H9 (cell line): ENCODE results near the gene PPP2R2B. TPM values are rescaled to one million over a fixed set of nuclear protein-coding genes. Genes with fewer than 3 reads are reported as not detected.

ENCODE experiments used
- DNase-seq: peaks from one replicate; pipeline ENCODE4 v3.0.0-alpha.2; 2017
- H2AFZ ChIP-seq: one replicate; pipeline ENCODE4 v1.6.1; 2013; ENCODE audit warnings: mild to moderate bottlenecking, low read length, control low read depth, moderate library complexity
- H2AK5ac ChIP-seq: 2 replicates; pipeline ENCODE4 v1.6.1; 2013; ENCODE audit warnings: low read length, control low read depth, mixed read lengths; ENCODE audit not compliant: insufficient read length
- H2BK120ac ChIP-seq: one replicate; pipeline ENCODE4 v1.6.1; 2013; ENCODE audit warnings: low read depth, mild to moderate bottlenecking, low read length, control low read depth, inconsistent platforms; ENCODE audit not compliant: poor library complexity, severe bottlenecking
- H2BK12ac ChIP-seq: 2 replicates; pipeline ENCODE4 v1.6.1; 2013; ENCODE audit warnings: low read length, control low read depth, mixed read lengths, low read depth; ENCODE audit not compliant: insufficient read length
- H2BK15ac ChIP-seq: 2 replicates; pipeline ENCODE4 v1.6.1; 2013; ENCODE audit warnings: low read depth, low read length, control low read depth
- H2BK20ac ChIP-seq: one replicate; pipeline ENCODE4 v1.6.1; 2013; ENCODE audit warnings: low read depth, mild to moderate bottlenecking, low read length, control low read depth, inconsistent platforms; ENCODE audit not compliant: poor library complexity, severe bottlenecking
- H2BK5ac ChIP-seq: 2 replicates; pipeline ENCODE4 v1.6.1; 2013; ENCODE audit warnings: low read length, control low read depth, mixed read lengths; ENCODE audit not compliant: insufficient read length
- H3K14ac ChIP-seq: 2 replicates; pipeline ENCODE4 v1.6.1; 2013; ENCODE audit warnings: low read length, control low read depth; ENCODE audit not compliant: insufficient read depth
- H3K18ac ChIP-seq: 2 replicates; pipeline ENCODE4 v1.6.1; 2013; ENCODE audit warnings: low read depth, mild to moderate bottlenecking, mixed read lengths, low read length, control low read depth; ENCODE audit not compliant: insufficient read length
- H3K23ac ChIP-seq: 2 replicates; pipeline ENCODE4 v1.6.1; 2013; ENCODE audit warnings: low read length, control low read depth, mixed read lengths, low read depth; ENCODE audit not compliant: insufficient read length
- H3K23me2 ChIP-seq: 2 replicates; pipeline ENCODE4 v1.6.1; 2013; ENCODE audit warnings: low read depth, mild to moderate bottlenecking, mixed read lengths, low read length, control low read depth; ENCODE audit not compliant: insufficient read length, poor library complexity, severe bottlenecking
- H3K27ac ChIP-seq: 2 replicates; pipeline ENCODE4 v1.5.1; 2013; ENCODE audit warnings: low read length, control low read depth, mixed read lengths, low read depth; ENCODE audit not compliant: insufficient read length
- H3K27me3 ChIP-seq: 2 replicates; pipeline ENCODE4 v1.6.1; 2013; ENCODE audit warnings: low read length, control low read depth, inconsistent platforms; ENCODE audit not compliant: insufficient read depth
- H3K4ac ChIP-seq: 2 replicates; pipeline ENCODE4 v1.6.1; 2013; ENCODE audit warnings: low read depth, mild to moderate bottlenecking, control low read depth, inconsistent platforms, low read length, moderate library complexity
- H3K4me1 ChIP-seq: 2 replicates; pipeline ENCODE4 v1.6.1; 2013; ENCODE audit warnings: low read length, control low read depth, inconsistent platforms; ENCODE audit not compliant: insufficient read depth
- H3K4me2 ChIP-seq: 2 replicates; pipeline ENCODE4 v1.6.1; 2013; ENCODE audit warnings: low read length, control low read depth, mixed read lengths; ENCODE audit not compliant: insufficient read length, insufficient read depth
- H3K56ac ChIP-seq: 2 replicates; pipeline ENCODE4 v1.6.1; 2013; ENCODE audit warnings: low read depth, mild to moderate bottlenecking, mixed read lengths, low read length, control low read depth; ENCODE audit not compliant: insufficient read length
- H3K79me1 ChIP-seq: 2 replicates; pipeline ENCODE4 v1.6.1; 2013; ENCODE audit warnings: low read depth, mild to moderate bottlenecking, moderate library complexity, low read length, control low read depth, inconsistent platforms; ENCODE audit not compliant: insufficient read depth, poor library complexity, severe bottlenecking
- H3K79me2 ChIP-seq: 2 replicates; pipeline ENCODE4 v1.6.1; 2013; ENCODE audit warnings: low read length, control low read depth, inconsistent platforms; ENCODE audit not compliant: insufficient read depth
- H3K9ac ChIP-seq: 2 replicates; pipeline ENCODE4 v1.6.1; 2013; ENCODE audit warnings: low read length, control low read depth, mixed read lengths; ENCODE audit not compliant: insufficient read length; ENCODE audit errors: extremely low read depth
- H3K9me3 ChIP-seq: one replicate; pipeline ENCODE4 v1.6.1; 2013; ENCODE audit warnings: low read depth, low read length, inconsistent platforms; ENCODE audit not compliant: control insufficient read depth
- H3T11ph ChIP-seq: one replicate; pipeline ENCODE4 v1.6.1; 2013; ENCODE audit warnings: mild to moderate bottlenecking, low read length, control low read depth, inconsistent platforms
- H4K20me1 ChIP-seq: one replicate; pipeline ENCODE4 v1.6.1; 2013; ENCODE audit not compliant: control insufficient read depth, insufficient read length, insufficient read depth
- H4K5ac ChIP-seq: 2 replicates; pipeline ENCODE4 v1.6.1; 2013; ENCODE audit warnings: low read depth, mild to moderate bottlenecking, mixed read lengths, low read length, control low read depth; ENCODE audit not compliant: insufficient read length
- H4K8ac ChIP-seq: replicated peaks from 2 replicates; pipeline ENCODE4 v1.6.1; 2013; ENCODE audit warnings: low read length, control low read depth, mixed read lengths, low read depth; ENCODE audit not compliant: insufficient read length
- H4K91ac ChIP-seq: 2 replicates; pipeline ENCODE4 v1.6.1; 2013; ENCODE audit warnings: low read depth, mild to moderate bottlenecking, moderate library complexity, mixed read lengths, low read length, control low read depth; ENCODE audit not compliant: insufficient read length
- H3K27ac Mint-ChIP-seq, 3 experiments: 2 replicates in 2 of 3; 3 replicates in 1 of 3; pipeline ENCODE4 v1.8.0; 2020 to 2021; ENCODE audit warnings: mixed read lengths in 3 of 3, mild to moderate bottlenecking in 1 of 3, moderate library complexity in 1 of 3
- H3K27me3 Mint-ChIP-seq: 2 replicates; pipeline ENCODE4 v1.8.0; 2021; ENCODE audit warnings: low read depth, mild to moderate bottlenecking, moderate library complexity, mixed read lengths
- H3K36me3 Mint-ChIP-seq, 3 experiments: 2 replicates in 2 of 3; 3 replicates in 1 of 3; pipeline ENCODE4 v1.8.0; 2020 to 2021; ENCODE audit warnings: low read depth in 3 of 3, mixed read lengths in 3 of 3; ENCODE audit not compliant: insufficient read depth in 1 of 3
- H3K4me1 Mint-ChIP-seq, 2 experiments: 2 replicates each; pipeline ENCODE4 v1.8.0; 2020; ENCODE audit warnings: mixed read lengths in 2 of 2
- H3K4me3 Mint-ChIP-seq, 2 experiments: 2 replicates in 1 of 2; 3 replicates in 1 of 2; pipeline ENCODE4 v1.8.0; 2020 to 2021; ENCODE audit warnings: mild to moderate bottlenecking in 2 of 2, mixed read lengths in 2 of 2, moderate library complexity in 1 of 2
- H3K9me3 Mint-ChIP-seq, 2 experiments: 2 replicates in 1 of 2; 3 replicates in 1 of 2; pipeline ENCODE4 v1.8.0; 2020; ENCODE audit warnings: mild to moderate bottlenecking in 2 of 2, mixed read lengths in 2 of 2, moderate library complexity in 1 of 2
- WGBS: extraction: QIAGEN DNeasy Blood & Tissue Kit; methylation state at CpG from one replicate; pipeline ENCODE4 v1.1.7; 2013; ENCODE audit warnings: missing lambda C conversion rate, low lambda C conversion rate, mixed read lengths; ENCODE audit not compliant: insufficient read length; ENCODE audit errors: extremely low coverage; 5-methylcytosine and 5-hydroxymethylcytosine counted together
- total RNA-seq: library from RNA; stranded (reverse); gene quantifications from 2 replicates; pipeline ENCODE4 v1.2.1, GENCODE V29; 2021
- TF ChIP-seq, protein P1 (sequence below): fragments of 200-600 bp; sonication (generic); conservative IDR thresholded peaks from 3 replicates; pipeline ENCODE4 v1.8.0; 2021; ENCODE audit warnings: antibody characterized with exemption, mild to moderate bottlenecking

PPP2R2B gene
- total RNA-seq, 1 experiment from 2014 or later, result 14.3 TPM

- Histone ChIP-seq H4K20me1 (no peaks in the 10 kb centered on the region), H3K18ac (no peak overlapping the region), H2BK15ac (no peak overlapping the region), H3K79me1 (no peaks in the 10 kb centered on the region), H3K9me3 (no peaks in the 10 kb centered on the region), H3K27ac (no peak overlapping the region), H4K91ac (no peak overlapping the region), H2BK5ac (no peak overlapping the region), H3K23ac (no peak overlapping the region), H3K27me3 (no peaks in the 10 kb centered on the region), H3K14ac (no peak overlapping the region), H3K4me1 (no peaks in the 10 kb centered on the region), H3T11ph (no peak overlapping the region), H2BK20ac (no peak overlapping the region), H3K4ac (no peak overlapping the region), H2AK5ac (no peak overlapping the region), H2BK120ac (no peak overlapping the region), H3K9ac (no peak overlapping the region), H3K56ac (no peak overlapping the region), H2BK12ac (no peak overlapping the region), H4K8ac (no peak overlapping the region), H3K23me2 (no peaks in the 10 kb centered on the region), H3K4me2 (no peak overlapping the region), H3K79me2 (no peaks in the 10 kb centered on the region), H2AFZ (no peak overlapping the region), H4K5ac (no peak overlapping the region)
- H3K4me1 Mint-ChIP-seq, result no peaks in the 10 kb centered on the region
- no peaks in the 10 kb centered on the region for H3K36me3 Mint-ChIP-seq
- WGBS, result no CpG with 5 or more reads among the region's 1 CpG
- no peak overlapping the region for H3K4me3 Mint-ChIP-seq
- no peaks in the 10 kb centered on the region for H3K9me3 Mint-ChIP-seq
- TF ChIP-seq, protein P1, sequence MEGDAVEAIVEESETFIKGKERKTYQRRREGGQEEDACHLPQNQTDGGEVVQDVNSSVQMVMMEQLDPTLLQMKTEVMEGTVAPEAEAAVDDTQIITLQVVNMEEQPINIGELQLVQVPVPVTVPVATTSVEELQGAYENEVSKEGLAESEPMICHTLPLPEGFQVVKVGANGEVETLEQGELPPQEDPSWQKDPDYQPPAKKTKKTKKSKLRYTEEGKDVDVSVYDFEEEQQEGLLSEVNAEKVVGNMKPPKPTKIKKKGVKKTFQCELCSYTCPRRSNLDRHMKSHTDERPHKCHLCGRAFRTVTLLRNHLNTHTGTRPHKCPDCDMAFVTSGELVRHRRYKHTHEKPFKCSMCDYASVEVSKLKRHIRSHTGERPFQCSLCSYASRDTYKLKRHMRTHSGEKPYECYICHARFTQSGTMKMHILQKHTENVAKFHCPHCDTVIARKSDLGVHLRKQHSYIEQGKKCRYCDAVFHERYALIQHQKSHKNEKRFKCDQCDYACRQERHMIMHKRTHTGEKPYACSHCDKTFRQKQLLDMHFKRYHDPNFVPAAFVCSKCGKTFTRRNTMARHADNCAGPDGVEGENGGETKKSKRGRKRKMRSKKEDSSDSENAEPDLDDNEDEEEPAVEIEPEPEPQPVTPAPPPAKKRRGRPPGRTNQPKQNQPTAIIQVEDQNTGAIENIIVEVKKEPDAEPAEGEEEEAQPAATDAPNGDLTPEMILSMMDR, result no peak
- DNase-seq, result no peak
- no peaks in the 10 kb centered on the region for H3K27me3 Mint-ChIP-seq
- no peak overlapping the region for H3K27ac Mint-ChIP-seq
Observed at GRCh38 chr5:146904890-146905289, 26.3 kb upstream of the PPP2R2B start.
